ENCODE measurements around the gene MLLT10. TPM values are rescaled to one million over a fixed set of nuclear protein-coding genes. Genes with fewer than 3 reads are reported as not detected.

Gene MLLT10
- total RNA-seq, 1 experiment from 2014 or later, result 45.2 TPM

- ChIA-PET POLR2A (no interaction called here), RAD21 (ENCODE audit: low non-redundant PET in 1 of 2, low total read pairs in 2 of 2, uncharacterized antibody in 2 of 2, unreplicated experiment in 2 of 2) (no interaction called here), CTCF (no interaction called here)
- peaks cover 93% of the 10 kb centered on the region for H3K79me2 ChIP-seq (ENCODE audit: insufficient read depth, low read length)
- no peaks in the 10 kb centered on the region for H3K9me2 ChIP-seq (ENCODE audit: insufficient read depth)
- no peaks in the 10 kb centered on the region for H3K27me3 ChIP-seq (ENCODE audit: insufficient read depth, low read length)
- BruUV-seq (replicated peaks), result no TSS peak
- H3K9ac ChIP-seq (ENCODE audit: low read length), result no peak overlapping the region
- no peak overlapping the region for H3K27ac ChIP-seq (ENCODE audit: low read depth, low read length)
- H3K36me3 ChIP-seq (ENCODE audit: control insufficient read depth in 1 of 2, insufficient read depth in 2 of 2, low read length in 2 of 2), result peaks cover 0 to 16% of the 10 kb centered on the region in 2 experiments; a peak in 1 of 4 replicates
- H3K4me2 ChIP-seq (ENCODE audit: low read length), result no peak overlapping the region
- no peaks in the 10 kb centered on the region for H3K9me3 ChIP-seq (ENCODE audit: control insufficient read depth in 1 of 2, insufficient read depth in 1 of 2, low read depth in 1 of 2, low read length in 2 of 2)
- H3K4me1 ChIP-seq (ENCODE audit: control insufficient read depth in 1 of 2, insufficient read depth in 2 of 2, low read length in 2 of 2), result no peaks in the 10 kb centered on the region; a peak in 1 of 4 replicates
- H4K20me1 ChIP-seq (ENCODE audit: insufficient read depth), result no peaks in the 10 kb centered on the region; the same call in 1 of the 2 replicates
- no peak for DNase-seq (ENCODE audit: low read depth, low spot score)
- no peak overlapping the region for H3K4me3 ChIP-seq (replicated peaks in 1 of 2; ENCODE audit: low read depth in 1 of 2, low read length in 2 of 2)
- intact Hi-C loops (cut with micrococcal nuclease), result no loop called here
- no peak overlapping the region for H2AFZ ChIP-seq (ENCODE audit: low read depth, low read length, poor library complexity, severe bottlenecking)
- TF ChIP-seq ZBTB33 (IDR thresholded peaks at IDR 0.05; ENCODE audit: extremely low read depth, insufficient replicate concordance, low read length), result no peak
- no peak for TF ChIP-seq FOSL1 (IDR thresholded peaks at IDR 0.05; ENCODE audit: low read depth)
- TF ChIP-seq ZNF274 (IDR thresholded peaks at IDR 0.05; ENCODE audit: low read depth, low read length), result no peak
- TF ChIP-seq SIN3A (IDR thresholded peaks at IDR 0.05; ENCODE audit: low read depth), result no peak
- TF ChIP-seq POLR2AphosphoS5 (IDR thresholded peaks at IDR 0.05; ENCODE audit: low read depth, low read length), result no peak
- TF ChIP-seq EZH2 (IDR thresholded peaks at IDR 0.05), result no peak
- TF ChIP-seq, protein P1, sequence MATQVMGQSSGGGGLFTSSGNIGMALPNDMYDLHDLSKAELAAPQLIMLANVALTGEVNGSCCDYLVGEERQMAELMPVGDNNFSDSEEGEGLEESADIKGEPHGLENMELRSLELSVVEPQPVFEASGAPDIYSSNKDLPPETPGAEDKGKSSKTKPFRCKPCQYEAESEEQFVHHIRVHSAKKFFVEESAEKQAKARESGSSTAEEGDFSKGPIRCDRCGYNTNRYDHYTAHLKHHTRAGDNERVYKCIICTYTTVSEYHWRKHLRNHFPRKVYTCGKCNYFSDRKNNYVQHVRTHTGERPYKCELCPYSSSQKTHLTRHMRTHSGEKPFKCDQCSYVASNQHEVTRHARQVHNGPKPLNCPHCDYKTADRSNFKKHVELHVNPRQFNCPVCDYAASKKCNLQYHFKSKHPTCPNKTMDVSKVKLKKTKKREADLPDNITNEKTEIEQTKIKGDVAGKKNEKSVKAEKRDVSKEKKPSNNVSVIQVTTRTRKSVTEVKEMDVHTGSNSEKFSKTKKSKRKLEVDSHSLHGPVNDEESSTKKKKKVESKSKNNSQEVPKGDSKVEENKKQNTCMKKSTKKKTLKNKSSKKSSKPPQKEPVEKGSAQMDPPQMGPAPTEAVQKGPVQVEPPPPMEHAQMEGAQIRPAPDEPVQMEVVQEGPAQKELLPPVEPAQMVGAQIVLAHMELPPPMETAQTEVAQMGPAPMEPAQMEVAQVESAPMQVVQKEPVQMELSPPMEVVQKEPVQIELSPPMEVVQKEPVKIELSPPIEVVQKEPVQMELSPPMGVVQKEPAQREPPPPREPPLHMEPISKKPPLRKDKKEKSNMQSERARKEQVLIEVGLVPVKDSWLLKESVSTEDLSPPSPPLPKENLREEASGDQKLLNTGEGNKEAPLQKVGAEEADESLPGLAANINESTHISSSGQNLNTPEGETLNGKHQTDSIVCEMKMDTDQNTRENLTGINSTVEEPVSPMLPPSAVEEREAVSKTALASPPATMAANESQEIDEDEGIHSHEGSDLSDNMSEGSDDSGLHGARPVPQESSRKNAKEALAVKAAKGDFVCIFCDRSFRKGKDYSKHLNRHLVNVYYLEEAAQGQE (IDR thresholded peaks at IDR 0.05; ENCODE audit: low read depth), result no peak
- TF ChIP-seq RAD21 (IDR thresholded peaks at IDR 0.05; ENCODE audit: low read depth), result no peak
- TF ChIP-seq, protein P2, sequence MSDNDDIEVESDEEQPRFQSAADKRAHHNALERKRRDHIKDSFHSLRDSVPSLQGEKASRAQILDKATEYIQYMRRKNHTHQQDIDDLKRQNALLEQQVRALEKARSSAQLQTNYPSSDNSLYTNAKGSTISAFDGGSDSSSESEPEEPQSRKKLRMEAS (IDR thresholded peaks at IDR 0.05), result no peak
- ATAC-seq, result no peak
Measured at GRCh38 chr10:21604651-21605050, 70.6 kb downstream of the MLLT10 start.
